WTC11 (cell line): Measurements from ENCODE around the gene ABHD6.
A peak's percentile ranks its signal among the peaks of the same experiment; 100 is the strongest.

Experiments used
- GABPB1 ChIP-seq: sonication (generic); formaldehyde crosslinking; IDR thresholded peaks from 2 replicates; pipeline ENCODE4 v1.8.1; 2023; ENCODE audit warnings: mild to moderate bottlenecking, missing genetic modification reagents
- JUN ChIP-seq: sonication (generic); formaldehyde crosslinking; IDR thresholded peaks from 2 replicates; pipeline ENCODE4 v1.8.0; 2023; ENCODE audit warnings: mild to moderate bottlenecking, missing genetic modification reagents
- NFATC4 ChIP-seq: fragments of 250-450 bp; sonication (Bioruptor Pico); IDR thresholded peaks from 2 replicates; pipeline ENCODE4 v1.9.0; 2021; ENCODE audit warnings: mild to moderate bottlenecking
- NFE2L1 ChIP-seq: sonication (generic); formaldehyde crosslinking; IDR thresholded peaks from 2 replicates; pipeline ENCODE4 v1.8.1; 2023; ENCODE audit warnings: missing genetic modification reagents
- NR1H2 ChIP-seq: sonication (generic); formaldehyde crosslinking; IDR thresholded peaks from 2 replicates; pipeline ENCODE4 v1.9.0; 2021; ENCODE audit warnings: mild to moderate bottlenecking, moderate library complexity, missing genetic modification reagents
- NR3C1 ChIP-seq: sonication (generic); formaldehyde crosslinking; conservative IDR thresholded peaks from 2 replicates; pipeline ENCODE4 v1.8.1; 2023; ENCODE audit warnings: low read depth, mild to moderate bottlenecking, missing genetic modification reagents
- OVOL2 ChIP-seq: fragments of 250-450 bp; sonication (Bioruptor Pico); IDR thresholded peaks from 2 replicates; pipeline ENCODE4 v1.9.0; 2021; ENCODE audit warnings: mild to moderate bottlenecking, borderline replicate concordance
- SP1 ChIP-seq: sonication (generic); formaldehyde crosslinking; conservative IDR thresholded peaks from 2 replicates; pipeline ENCODE4 v1.8.1; 2022; ENCODE audit warnings: missing genetic modification reagents
- TF ChIP-seq, protein P1 (sequence below): fragments of 200-600 bp; IDR thresholded peaks from 2 replicates; pipeline ENCODE4 v1.8.0; 2022; ENCODE audit warnings: antibody characterized with exemption
- TF ChIP-seq, protein P2 (sequence below): sonication (generic); formaldehyde crosslinking; IDR thresholded peaks from 2 replicates; pipeline ENCODE4 v1.8.1; 2023; ENCODE audit warnings: mild to moderate bottlenecking, missing genetic modification reagents, moderate library complexity
- TF ChIP-seq, protein P3 (sequence below): sonication (generic); formaldehyde crosslinking; conservative IDR thresholded peaks from 2 replicates; pipeline ENCODE4 v1.8.1; 2022; ENCODE audit warnings: mild to moderate bottlenecking, missing genetic modification reagents
- TF ChIP-seq, protein P4 (sequence below): sonication (generic); formaldehyde crosslinking; IDR thresholded peaks from 2 replicates; pipeline ENCODE4 v1.8.0; 2022; ENCODE audit warnings: mild to moderate bottlenecking, missing genetic modification reagents
- TF ChIP-seq, protein P5 (sequence below): sonication (generic); formaldehyde crosslinking; conservative IDR thresholded peaks from 2 replicates; pipeline ENCODE4 v1.8.1; 2023; ENCODE audit warnings: mild to moderate bottlenecking, low read depth, missing genetic modification reagents, moderate library complexity
- TF ChIP-seq, protein P6 (sequence below): sonication (generic); formaldehyde crosslinking; IDR thresholded peaks from 2 replicates; pipeline ENCODE4 v1.8.0; 2022; ENCODE audit warnings: mild to moderate bottlenecking, missing genetic modification reagents

DNA sequence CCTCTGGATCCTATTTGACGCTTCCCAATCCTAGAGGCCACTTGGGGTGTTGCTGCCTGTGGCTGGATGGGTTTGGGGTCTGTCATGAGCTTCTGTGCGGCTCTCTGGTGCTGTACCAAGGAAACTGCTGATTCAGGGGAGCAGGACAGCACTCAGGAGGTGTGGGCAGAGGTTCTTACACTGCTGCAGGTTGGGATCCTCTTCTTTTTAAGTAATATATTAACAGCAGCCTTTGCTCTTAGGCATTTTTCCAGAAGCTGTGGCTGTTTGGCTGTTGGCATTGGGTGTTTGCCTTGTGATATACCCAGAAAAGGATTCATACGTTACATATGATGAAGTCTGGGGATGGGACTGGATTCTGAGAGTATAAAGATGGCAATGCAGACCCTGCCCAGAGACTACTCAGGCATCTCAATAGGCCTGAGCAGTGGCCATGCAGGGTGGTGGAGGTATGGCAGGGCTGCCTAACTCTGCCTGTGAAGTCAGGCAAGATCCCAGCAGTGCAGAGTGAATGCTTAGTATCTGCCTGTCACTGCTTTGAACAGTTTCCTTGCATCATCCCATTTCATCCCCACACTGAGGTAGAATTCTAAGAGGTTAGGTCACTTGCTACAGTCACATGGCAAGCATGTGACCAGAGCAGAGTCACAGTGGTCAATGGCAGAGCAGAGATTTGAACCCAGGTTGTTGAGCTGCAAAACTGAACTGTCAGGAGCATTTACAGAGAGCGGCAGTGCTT, 3.9 kb downstream of the ABHD6 start:
- TF ChIP-seq NR3C1 (CRISPR knock-in tag) (no peak), NFATC4 (CRISPR knock-in tag) (no peak), NR1H2 (no peak), OVOL2 (CRISPR knock-in tag) (no peak), JUN (CRISPR knock-in tag) (no peak), NFE2L1 (no peak), GABPB1 (peak; percentile 51; the same call in 1 of the 2 replicates), SP1 (CRISPR knock-in tag) (no peak)
- TF ChIP-seq, protein P1, sequence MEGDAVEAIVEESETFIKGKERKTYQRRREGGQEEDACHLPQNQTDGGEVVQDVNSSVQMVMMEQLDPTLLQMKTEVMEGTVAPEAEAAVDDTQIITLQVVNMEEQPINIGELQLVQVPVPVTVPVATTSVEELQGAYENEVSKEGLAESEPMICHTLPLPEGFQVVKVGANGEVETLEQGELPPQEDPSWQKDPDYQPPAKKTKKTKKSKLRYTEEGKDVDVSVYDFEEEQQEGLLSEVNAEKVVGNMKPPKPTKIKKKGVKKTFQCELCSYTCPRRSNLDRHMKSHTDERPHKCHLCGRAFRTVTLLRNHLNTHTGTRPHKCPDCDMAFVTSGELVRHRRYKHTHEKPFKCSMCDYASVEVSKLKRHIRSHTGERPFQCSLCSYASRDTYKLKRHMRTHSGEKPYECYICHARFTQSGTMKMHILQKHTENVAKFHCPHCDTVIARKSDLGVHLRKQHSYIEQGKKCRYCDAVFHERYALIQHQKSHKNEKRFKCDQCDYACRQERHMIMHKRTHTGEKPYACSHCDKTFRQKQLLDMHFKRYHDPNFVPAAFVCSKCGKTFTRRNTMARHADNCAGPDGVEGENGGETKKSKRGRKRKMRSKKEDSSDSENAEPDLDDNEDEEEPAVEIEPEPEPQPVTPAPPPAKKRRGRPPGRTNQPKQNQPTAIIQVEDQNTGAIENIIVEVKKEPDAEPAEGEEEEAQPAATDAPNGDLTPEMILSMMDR = no peak
- TF ChIP-seq, protein P2, sequence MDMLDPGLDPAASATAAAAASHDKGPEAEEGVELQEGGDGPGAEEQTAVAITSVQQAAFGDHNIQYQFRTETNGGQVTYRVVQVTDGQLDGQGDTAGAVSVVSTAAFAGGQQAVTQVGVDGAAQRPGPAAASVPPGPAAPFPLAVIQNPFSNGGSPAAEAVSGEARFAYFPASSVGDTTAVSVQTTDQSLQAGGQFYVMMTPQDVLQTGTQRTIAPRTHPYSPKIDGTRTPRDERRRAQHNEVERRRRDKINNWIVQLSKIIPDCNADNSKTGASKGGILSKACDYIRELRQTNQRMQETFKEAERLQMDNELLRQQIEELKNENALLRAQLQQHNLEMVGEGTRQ (CRISPR knock-in tag) = no peak
- TF ChIP-seq, protein P3, sequence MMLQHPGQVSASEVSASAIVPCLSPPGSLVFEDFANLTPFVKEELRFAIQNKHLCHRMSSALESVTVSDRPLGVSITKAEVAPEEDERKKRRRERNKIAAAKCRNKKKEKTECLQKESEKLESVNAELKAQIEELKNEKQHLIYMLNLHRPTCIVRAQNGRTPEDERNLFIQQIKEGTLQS (CRISPR knock-in tag) = no peak
- TF ChIP-seq, protein P4, sequence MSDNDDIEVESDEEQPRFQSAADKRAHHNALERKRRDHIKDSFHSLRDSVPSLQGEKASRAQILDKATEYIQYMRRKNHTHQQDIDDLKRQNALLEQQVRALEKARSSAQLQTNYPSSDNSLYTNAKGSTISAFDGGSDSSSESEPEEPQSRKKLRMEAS (CRISPR knock-in tag) = no peak
- TF ChIP-seq, protein P5, sequence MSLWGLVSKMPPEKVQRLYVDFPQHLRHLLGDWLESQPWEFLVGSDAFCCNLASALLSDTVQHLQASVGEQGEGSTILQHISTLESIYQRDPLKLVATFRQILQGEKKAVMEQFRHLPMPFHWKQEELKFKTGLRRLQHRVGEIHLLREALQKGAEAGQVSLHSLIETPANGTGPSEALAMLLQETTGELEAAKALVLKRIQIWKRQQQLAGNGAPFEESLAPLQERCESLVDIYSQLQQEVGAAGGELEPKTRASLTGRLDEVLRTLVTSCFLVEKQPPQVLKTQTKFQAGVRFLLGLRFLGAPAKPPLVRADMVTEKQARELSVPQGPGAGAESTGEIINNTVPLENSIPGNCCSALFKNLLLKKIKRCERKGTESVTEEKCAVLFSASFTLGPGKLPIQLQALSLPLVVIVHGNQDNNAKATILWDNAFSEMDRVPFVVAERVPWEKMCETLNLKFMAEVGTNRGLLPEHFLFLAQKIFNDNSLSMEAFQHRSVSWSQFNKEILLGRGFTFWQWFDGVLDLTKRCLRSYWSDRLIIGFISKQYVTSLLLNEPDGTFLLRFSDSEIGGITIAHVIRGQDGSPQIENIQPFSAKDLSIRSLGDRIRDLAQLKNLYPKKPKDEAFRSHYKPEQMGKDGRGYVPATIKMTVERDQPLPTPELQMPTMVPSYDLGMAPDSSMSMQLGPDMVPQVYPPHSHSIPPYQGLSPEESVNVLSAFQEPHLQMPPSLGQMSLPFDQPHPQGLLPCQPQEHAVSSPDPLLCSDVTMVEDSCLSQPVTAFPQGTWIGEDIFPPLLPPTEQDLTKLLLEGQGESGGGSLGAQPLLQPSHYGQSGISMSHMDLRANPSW (CRISPR knock-in tag) = no peak
- TF ChIP-seq, protein P6, sequence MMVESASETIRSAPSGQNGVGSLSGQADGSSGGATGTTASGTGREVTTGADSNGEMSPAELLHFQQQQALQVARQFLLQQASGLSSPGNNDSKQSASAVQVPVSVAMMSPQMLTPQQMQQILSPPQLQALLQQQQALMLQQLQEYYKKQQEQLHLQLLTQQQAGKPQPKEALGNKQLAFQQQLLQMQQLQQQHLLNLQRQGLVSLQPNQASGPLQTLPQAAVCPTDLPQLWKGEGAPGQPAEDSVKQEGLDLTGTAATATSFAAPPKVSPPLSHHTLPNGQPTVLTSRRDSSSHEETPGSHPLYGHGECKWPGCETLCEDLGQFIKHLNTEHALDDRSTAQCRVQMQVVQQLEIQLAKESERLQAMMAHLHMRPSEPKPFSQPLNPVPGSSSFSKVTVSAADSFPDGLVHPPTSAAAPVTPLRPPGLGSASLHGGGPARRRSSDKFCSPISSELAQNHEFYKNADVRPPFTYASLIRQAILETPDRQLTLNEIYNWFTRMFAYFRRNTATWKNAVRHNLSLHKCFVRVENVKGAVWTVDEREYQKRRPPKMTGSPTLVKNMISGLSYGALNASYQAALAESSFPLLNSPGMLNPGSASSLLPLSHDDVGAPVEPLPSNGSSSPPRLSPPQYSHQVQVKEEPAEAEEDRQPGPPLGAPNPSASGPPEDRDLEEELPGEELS (CRISPR knock-in tag) = no peak
